Activated CD8-positive, alpha-beta memory T cell treated with anti-CD3 and anti-CD28 coated beads for 48 hours (primary cell): ENCODE measurements around the gene CYP4F8.
"Not testable (repeated sequence)": the region's sequence is repeated elsewhere in the genome, so short reads cannot be mapped to it uniquely, and the experiment has no call there.

Experiments used
- DNase-seq, 3 experiments: peaks; one replicate each; pipeline ENCODE4 v3.0.0-alpha.2; 2020; ENCODE audit warnings: low read depth in 2 of 3, low spot score in 2 of 3

Gene CYP4F8

GRCh38 chr19:15644066-15644741 is 29.2 kb downstream of the CYP4F8 start:
- no peak for DNase-seq

GRCh38 chr19:15644816-15645215 is 29.8 kb downstream of the CYP4F8 start:
- DNase-seq = no peak

- DNase-seq = no peak
Measured at GRCh38 chr19:15649526-15649925, 34.5 kb downstream of the CYP4F8 start.

GRCh38 chr19:15650123-15650522 is 35.1 kb downstream of the CYP4F8 start:
- DNase-seq = not testable (repeated sequence)

- DNase-seq = no peak
Measured at GRCh38 chr19:15651791-15652190, 36.8 kb downstream of the CYP4F8 start.

GRCh38 chr19:15652559-15653278 is 37.7 kb downstream of the CYP4F8 start:
- DNase-seq = no peak

GRCh38 chr19:15656467-15656866 is 41.4 kb downstream of the CYP4F8 start:
- DNase-seq = no peak

GRCh38 chr19:15663247-15663646 is 48.2 kb downstream of the CYP4F8 start:
- DNase-seq = no peak

- DNase-seq = no peak
Measured at GRCh38 chr19:15666186-15666585, 51.2 kb downstream of the CYP4F8 start.

GRCh38 chr19:15666883-15667282 is 51.9 kb downstream of the CYP4F8 start:
- DNase-seq = no peak

- no peak for DNase-seq
Measured at GRCh38 chr19:15669440-15669839, 54.4 kb downstream of the CYP4F8 start.

GRCh38 chr19:15669891-15670290 is 54.9 kb downstream of the CYP4F8 start:
- no peak for DNase-seq

- DNase-seq = no peak
Measured at GRCh38 chr19:15671237-15671821, 56.3 kb downstream of the CYP4F8 start.

- no peak for DNase-seq
Measured at GRCh38 chr19:15671891-15672579, 57.0 kb downstream of the CYP4F8 start.

GRCh38 chr19:15672580-15673175 is 57.7 kb downstream of the CYP4F8 start, which contains the start of gene CYP4F12:
TSS of gene CYP4F12 (plus strand) at chr19:15673087. CDS start at chr19:15673530, 443 bp downstream.
- no peak for DNase-seq

GRCh38 chr19:15673176-15673654 is 58.2 kb downstream of the CYP4F8 start:
- no peak for DNase-seq

GRCh38 chr19:15675560-15675959 is 60.5 kb downstream of the CYP4F8 start:
- DNase-seq = no peak

- no peak for DNase-seq
Measured at GRCh38 chr19:15679089-15679488, 64.1 kb downstream of the CYP4F8 start.

- DNase-seq = not testable (repeated sequence)
Measured at GRCh38 chr19:15679865-15680264, 64.8 kb downstream of the CYP4F8 start.
